ENCODE results near the gene DCTPP1.

The DCTPP1 gene

GRCh38 chr16:30377050-30377811, 52.6 kb downstream of the DCTPP1 start:
- DNase-seq (no peak), ATAC-seq (no peak)
- Mint-ChIP-seq H3K36me3 (ENCODE audit: low read depth) (peaks cover 20% of the 10 kb centered on the region), H3K4me1 (peaks cover 45% of the 10 kb centered on the region), H3K9me3 (no peaks in the 10 kb centered on the region), H3K4me3 (peak overlapping the region; percentile 92), H3K27me3 (no peaks in the 10 kb centered on the region), H3K27ac (peak overlapping the region; percentile 99)

- ATAC-seq (no peak), DNase-seq (no peak)
- Mint-ChIP-seq H3K27me3 (no peaks in the 10 kb centered on the region), H3K36me3 (ENCODE audit: low read depth) (peaks cover 20% of the 10 kb centered on the region), H3K27ac (peak overlapping the region; percentile 99), H3K4me3 (no peak overlapping the region), H3K4me1 (peaks cover 48% of the 10 kb centered on the region), H3K9me3 (no peaks in the 10 kb centered on the region)
Measured at GRCh38 chr16:30376461-30376902, 53.3 kb downstream of the DCTPP1 start.

GRCh38 chr16:30375864-30376263, 54.0 kb downstream of the DCTPP1 start:
- peaks cover 17% of the 10 kb centered on the region for H3K36me3 Mint-ChIP-seq (ENCODE audit: low read depth)
- peaks cover 48% of the 10 kb centered on the region for H3K4me1 Mint-ChIP-seq
- H3K27me3 Mint-ChIP-seq = no peaks in the 10 kb centered on the region
- no peak overlapping the region for H3K4me3 Mint-ChIP-seq
- ATAC-seq = no peak
- no peak for DNase-seq
- no peak overlapping the region for H3K27ac Mint-ChIP-seq
- H3K9me3 Mint-ChIP-seq = no peaks in the 10 kb centered on the region

- Mint-ChIP-seq H3K4me1 (peaks cover 42% of the 10 kb centered on the region), H3K4me3 (no peak within 1 kb of the TSS), H3K36me3 (ENCODE audit: low read depth) (peaks cover 12% of the 10 kb centered on the region)
Measured at GRCh38 chr16:30374538-30374937, 55.3 kb downstream of the DCTPP1 start, which contains the start of gene MYL11. Gene MYL11 (plus strand): TSS chr16:30374802. CDS start chr16:30374858, 56 bp downstream.

More at GRCh38 chr16:30374538-30374937, 55.3 kb downstream of the DCTPP1 start, which contains the start of gene MYL11:
- ATAC-seq (no peak), DNase-seq (no peak)
- Mint-ChIP-seq H3K9me3 (no peaks in the 10 kb centered on the region), H3K27ac (peak within 1 kb of the TSS; percentile 65), H3K27me3 (peaks cover 4% of the 10 kb centered on the region)
